Measurements from ENCODE around the gene ENOSF1.

ENOSF1 gene

GRCh38 chr18:671405-671804 lies 41.0 kb downstream of the ENOSF1 start:
- DNase-seq (ENCODE audit: low read depth), result no peak

- no peak for DNase-seq (ENCODE audit: low read depth)
These were observed 41.9 kb downstream of the ENOSF1 start for GRCh38 chr18:670522-670921.

GRCh38 chr18:669077-669476 lies 43.4 kb downstream of the ENOSF1 start:
- DNase-seq (ENCODE audit: low read depth), result no peak

GRCh38 chr18:668260-668659 lies 44.2 kb downstream of the ENOSF1 start:
- DNase-seq (ENCODE audit: low read depth), result no peak

- no peak for DNase-seq (ENCODE audit: low read depth)
These were observed 45.8 kb downstream of the ENOSF1 start for GRCh38 chr18:666628-667027.

GRCh38 chr18:666177-666576 lies 46.3 kb downstream of the ENOSF1 start:
- no peak for DNase-seq (ENCODE audit: low read depth)

- no peak for DNase-seq (ENCODE audit: low read depth)
These were observed 50.2 kb downstream of the ENOSF1 start for GRCh38 chr18:662197-662596.

GRCh38 chr18:659597-659996 lies 52.8 kb downstream of the ENOSF1 start:
- DNase-seq (ENCODE audit: low read depth), result no peak

- DNase-seq (ENCODE audit: low read depth), result no peak
These were observed 53.4 kb downstream of the ENOSF1 start for GRCh38 chr18:658947-659533.

- DNase-seq (ENCODE audit: low read depth), result peak; percentile 90
These were observed 54.2 kb downstream of the ENOSF1 start for GRCh38 chr18:658001-658946.

- DNase-seq (ENCODE audit: low read depth), result peak; percentile 52
These were observed 55.0 kb downstream of the ENOSF1 start, which contains the start of gene TYMS for GRCh38 chr18:657311-658000. Gene TYMS (plus strand): TSS chr18:657653. CDS start chr18:657743, 90 bp downstream.

- DNase-seq (ENCODE audit: low read depth), result no peak
These were observed 57.0 kb downstream of the ENOSF1 start for GRCh38 chr18:655445-655844.

GRCh38 chr18:654601-655000 lies 57.8 kb downstream of the ENOSF1 start:
- DNase-seq (ENCODE audit: low read depth), result no peak

- no peak for DNase-seq (ENCODE audit: low read depth)
These were observed 58.9 kb downstream of the ENOSF1 start for GRCh38 chr18:653512-653911.

- DNase-seq (ENCODE audit: low read depth), result no peak
These were observed 60.3 kb downstream of the ENOSF1 start for GRCh38 chr18:652131-652530.

- no peak for DNase-seq (ENCODE audit: low read depth)
These were observed 62.0 kb downstream of the ENOSF1 start for GRCh38 chr18:650428-650858.

- no peak for DNase-seq (ENCODE audit: low read depth)
These were observed 63.1 kb downstream of the ENOSF1 start for GRCh38 chr18:649341-649740.

- DNase-seq (ENCODE audit: low read depth), result no peak
These were observed 65.1 kb downstream of the ENOSF1 start for GRCh38 chr18:647304-647703.

GRCh38 chr18:644395-645004 lies 67.9 kb downstream of the ENOSF1 start:
- no peak for DNase-seq (ENCODE audit: low read depth)

- DNase-seq (ENCODE audit: low read depth), result no peak
These were observed 71.2 kb downstream of the ENOSF1 start for GRCh38 chr18:641224-641623.

- DNase-seq (ENCODE audit: low read depth), result no peak
These were observed 77.3 kb downstream of the ENOSF1 start for GRCh38 chr18:635171-635570.

GRCh38 chr18:634551-635045 lies 77.8 kb downstream of the ENOSF1 start:
- DNase-seq (ENCODE audit: low read depth), result no peak

Measured in iris pigment epithelial cell (primary cell).